Measurements from ENCODE around the gene AEBP2.
"Not testable (repeated sequence)": the region's sequence is repeated elsewhere in the genome, so short reads cannot be mapped to it uniquely, and the experiment has no call there.

AEBP2 gene

GRCh38 chr12:19421503-19422282 is 17.6 kb upstream of the AEBP2 start:
- no peak for DNase-seq (ENCODE audit: low spot score)

DNA sequence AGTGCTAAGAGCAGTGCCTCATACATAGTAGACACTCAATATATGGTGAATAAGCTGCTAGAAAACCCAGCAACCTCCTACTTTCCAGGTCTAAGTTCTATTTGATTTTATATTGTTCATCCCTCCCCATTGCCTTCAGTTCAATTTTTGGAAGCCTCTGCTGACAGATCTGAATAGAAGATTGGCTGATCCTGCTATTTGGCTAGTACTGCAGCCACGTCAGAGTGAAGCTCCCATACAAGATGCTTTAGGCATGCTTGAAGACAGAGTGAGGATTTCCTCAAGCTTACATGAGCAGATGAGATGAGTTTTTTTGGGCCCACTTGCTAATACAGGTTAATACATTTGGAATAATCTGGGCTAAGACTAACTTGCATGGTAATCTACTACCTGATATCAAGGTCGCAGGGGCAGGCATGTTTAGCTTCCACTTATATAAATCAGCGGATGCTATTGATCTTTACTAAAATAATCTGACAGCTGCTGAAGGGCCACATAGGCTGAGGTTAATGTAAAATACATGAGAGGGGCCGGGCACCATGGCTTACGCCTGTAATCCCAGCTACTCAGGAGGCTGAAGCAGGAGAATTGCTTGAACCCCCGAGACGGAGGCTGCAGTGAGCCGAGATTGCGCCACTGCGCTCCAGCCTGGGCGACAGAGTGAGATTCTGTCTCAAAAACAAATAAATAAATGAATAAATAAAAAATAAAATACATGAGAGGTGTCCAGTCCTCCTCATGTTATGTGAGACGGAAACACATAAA is 15.9 kb upstream of the AEBP2 start:
- DNase-seq (ENCODE audit: low spot score), result no peak

DNA sequence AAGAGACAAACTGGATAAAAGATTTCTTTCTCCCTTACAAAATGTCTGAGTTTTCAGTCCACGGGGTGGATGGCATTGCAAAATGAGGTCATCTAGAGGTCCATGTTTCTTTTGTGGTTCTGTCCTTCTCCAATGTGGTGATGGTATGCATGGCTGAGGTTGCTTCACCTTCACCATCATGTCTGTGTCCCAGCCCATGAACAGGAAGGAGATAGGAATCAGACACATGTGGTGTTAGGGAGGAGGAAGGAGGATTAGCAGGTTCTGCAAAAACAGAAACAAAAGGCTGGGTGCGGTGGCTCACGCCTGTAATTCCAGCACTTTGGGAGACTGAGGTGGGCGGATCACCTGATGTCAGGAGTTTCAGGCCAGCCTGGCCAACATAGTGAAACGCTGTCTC is 11.0 kb upstream of the AEBP2 start:
- no peak for DNase-seq (ENCODE audit: low spot score)

GRCh38 chr12:19429491-19429890 is 9.8 kb upstream of the AEBP2 start:
- not testable (repeated sequence) for DNase-seq (ENCODE audit: low spot score)

- no peak for DNase-seq (ENCODE audit: low spot score)
These were observed 8.3 kb upstream of the AEBP2 start for GRCh38 chr12:19430988-19431387.

DNA sequence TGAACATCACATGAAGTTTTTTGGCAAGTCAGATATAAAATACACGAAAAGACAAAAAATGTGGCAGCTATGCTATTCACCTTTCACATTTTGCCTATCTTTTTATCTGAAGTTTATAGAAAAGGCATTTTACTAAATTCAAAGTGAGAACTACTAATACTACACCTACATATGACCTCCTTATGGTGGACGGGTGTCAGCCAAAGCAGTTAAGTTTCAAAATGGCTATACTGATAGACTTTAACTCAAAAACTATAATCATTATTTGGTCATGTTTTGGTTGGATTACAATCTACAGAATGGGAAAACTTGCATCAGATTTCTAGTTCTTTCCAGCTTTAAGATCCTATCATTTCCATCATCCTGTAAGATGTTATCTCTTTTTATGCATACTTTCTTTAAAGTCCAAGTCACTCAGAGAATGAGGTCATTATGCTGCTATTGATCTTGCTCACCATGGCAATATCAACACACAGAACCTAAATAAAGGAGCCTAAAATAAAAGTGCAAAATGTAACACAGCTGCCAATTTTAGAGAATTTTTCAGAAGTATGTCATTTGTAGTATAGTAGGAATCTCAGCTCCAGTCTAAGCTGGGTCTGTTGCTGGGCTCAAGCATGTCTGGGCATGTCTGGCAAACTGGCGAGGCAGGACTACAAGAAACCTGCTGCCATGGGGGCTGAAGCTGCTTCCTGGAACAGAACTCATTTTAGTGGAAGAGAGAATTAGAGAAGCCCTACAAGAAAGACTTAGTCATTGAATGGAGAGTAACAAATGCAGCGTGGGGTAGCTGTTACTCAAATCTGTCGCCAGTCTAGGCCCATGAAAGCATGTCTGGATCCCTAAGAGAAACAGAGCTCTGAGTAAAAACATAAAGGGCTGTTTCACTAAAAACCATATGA is 7.6 kb upstream of the AEBP2 start:
- DNase-seq (ENCODE audit: low spot score), result peak; percentile 84

DNA sequence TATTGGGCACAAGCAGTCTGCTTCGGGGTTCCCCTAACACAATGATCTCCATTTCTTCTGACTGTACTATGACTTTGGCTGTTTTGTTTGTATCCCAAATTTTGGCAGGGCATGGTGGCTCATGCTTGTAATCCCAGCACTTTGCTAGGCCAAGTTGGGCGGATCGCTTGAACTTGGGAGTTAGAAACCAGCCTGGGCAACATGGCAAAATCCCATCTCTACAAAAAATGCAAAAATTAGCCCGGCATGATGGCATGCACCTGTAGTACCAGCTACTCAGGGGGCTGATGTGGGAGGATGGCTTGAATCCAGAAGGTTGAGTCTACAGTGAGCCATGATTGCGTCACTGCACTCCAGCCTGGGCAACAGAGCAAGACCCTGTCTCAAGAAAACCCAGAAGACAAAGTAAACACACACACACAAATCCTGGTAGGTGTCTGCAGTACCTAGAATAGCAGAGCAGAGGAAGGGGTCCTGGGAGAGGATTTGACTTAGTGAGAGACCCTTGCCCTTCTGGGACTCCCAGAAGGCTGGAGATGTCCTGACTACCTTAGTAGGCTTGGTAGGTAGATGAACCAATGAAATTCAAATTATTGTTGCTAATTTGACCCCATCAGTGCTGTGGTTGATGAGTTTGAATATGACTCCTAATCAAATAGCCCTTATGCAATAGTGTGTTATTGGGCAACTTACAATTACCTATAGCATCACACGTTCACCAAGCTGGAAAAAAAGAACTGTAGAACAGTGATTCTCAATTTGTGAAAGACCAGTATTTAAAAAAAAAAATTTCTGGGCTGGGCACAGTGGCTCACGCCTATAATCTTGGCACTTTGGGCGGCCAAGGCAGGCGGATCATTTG is 6.8 kb upstream of the AEBP2 start:
- no peak for DNase-seq (ENCODE audit: low spot score)

GRCh38 chr12:19434538-19434937 is 4.8 kb upstream of the AEBP2 start:
- peak; percentile 41 for DNase-seq (ENCODE audit: low spot score)

DNA sequence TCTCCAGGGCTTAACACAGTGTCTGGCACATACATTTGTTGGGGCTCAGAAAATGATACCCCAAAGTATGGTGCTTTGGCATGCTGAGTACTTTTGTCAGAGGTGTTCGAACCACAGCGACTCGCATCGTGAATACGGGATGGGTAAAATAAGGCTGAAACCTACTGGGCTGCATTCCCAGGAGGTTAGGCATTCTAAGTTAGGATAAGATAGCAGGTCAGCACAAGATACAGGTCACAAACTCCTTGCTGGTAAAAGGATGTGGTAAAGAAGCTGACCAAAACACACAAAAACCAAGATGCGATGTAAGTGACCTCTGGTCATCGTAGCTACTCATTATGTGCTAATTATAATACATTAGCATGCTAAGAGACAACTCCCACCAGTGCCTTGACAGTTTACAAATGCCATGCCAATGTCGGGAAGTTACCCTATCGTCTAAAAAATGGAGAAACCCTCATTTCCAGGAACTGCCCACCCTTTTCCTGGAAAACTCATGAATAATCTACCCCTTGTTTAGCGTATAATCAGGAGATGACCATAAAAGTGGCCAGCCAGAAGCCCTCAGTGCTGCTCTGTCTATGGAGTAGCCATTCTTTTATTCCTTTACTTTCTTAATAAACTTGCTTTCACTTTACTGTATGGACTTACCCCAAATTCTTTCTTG is 3.3 kb upstream of the AEBP2 start:
- DNase-seq (ENCODE audit: low spot score), result no peak

DNA sequence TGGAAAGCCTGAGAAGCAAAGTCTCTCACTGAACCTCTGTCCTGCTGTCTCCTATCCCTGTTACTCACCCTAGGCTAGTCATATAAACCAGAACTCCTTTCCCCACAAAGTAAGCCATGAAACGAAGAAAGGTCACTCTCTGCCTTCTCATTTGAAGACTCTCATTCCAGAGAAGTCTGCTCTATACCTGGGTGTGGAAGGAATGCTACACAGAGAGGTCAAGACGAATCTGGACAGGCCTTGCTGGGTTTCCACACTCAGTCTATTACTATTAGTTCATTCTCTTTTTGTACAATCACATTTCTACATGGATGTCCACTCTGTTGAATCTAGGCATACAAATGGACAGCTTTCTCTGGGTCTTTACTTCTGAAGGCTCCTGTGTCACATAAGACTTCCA is 2.4 kb upstream of the AEBP2 start:
- no peak for DNase-seq (ENCODE audit: low spot score)

DNA sequence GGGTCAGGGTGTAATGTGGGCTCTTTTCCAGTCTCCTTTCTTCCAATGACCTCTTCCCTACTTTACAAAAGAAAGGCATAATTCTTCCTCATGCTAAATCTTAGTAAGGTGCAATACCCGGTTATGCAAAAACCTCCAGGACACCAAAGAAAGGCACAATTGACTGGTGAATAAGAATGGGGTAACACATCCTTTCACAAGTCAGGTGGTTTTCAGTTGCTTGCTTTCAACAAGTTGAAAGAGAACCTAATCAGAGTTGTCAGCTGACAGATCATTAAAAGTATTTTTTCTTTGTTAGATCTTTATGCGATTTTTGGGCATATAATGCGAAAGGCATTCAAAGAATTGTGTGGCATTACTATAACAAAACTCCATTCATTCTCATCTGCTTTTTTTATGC is 1.3 kb upstream of the AEBP2 start:
- no peak for DNase-seq (ENCODE audit: low spot score)

DNA sequence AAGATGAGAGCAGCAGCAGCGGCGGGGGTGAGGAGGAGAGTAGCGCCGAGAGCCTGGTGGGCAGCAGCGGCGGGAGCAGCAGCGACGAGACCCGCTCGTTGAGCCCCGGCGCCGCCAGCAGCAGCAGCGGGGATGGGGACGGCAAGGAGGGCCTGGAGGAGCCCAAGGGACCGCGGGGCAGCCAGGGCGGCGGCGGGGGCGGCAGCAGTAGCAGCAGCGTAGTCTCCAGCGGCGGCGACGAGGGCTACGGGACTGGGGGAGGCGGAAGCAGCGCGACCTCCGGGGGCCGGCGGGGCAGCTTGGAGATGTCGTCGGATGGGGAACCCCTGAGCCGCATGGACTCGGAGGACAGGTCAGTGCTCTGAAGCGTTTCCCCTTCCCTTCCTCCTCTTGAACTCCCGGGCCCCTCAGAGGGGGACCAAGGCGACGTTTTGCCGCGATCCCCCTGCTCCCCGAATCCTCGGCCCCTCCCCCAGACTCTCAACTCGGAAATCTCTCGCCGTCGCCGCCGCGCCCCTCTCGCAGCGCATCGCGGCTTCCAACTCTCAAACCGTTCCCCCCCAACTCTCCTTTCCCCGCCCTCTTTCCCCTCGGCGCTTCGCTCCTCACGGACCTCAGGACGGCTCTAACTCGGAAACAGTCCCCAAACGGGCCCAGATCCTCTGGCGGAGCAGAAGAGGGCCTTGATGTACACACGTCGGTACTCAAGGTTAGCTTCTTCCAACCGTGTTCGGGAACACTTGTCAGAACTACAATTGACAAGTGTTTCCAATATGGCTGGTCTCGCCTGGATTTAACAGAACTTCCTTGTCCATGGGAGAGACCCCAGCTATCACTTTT is 947 bp downstream of the AEBP2 start:
- DNase-seq (ENCODE audit: low spot score), result peak; percentile 55

GRCh38 chr12:19440916-19441315 is 1.6 kb downstream of the AEBP2 start:
- DNase-seq (ENCODE audit: low spot score), result no peak

DNA sequence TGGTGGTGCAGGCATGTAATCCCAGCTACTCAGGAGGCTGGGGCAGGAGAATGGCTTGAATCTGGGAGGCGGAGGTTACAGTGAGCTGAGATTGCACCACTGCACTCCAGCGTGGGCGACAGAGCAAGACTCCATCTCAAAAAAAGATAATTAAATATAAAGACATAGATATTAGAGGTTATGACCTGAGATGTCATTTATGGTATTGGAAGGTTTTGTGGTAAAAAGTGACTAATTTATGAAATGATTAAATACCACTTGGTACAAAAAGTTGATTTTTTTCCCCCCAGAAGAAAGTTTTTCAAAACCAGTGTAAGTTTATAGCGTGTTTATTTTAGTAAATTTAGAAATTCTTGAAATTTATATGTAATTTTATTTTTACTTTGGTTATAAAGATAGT is 4.3 kb downstream of the AEBP2 start:
- DNase-seq (ENCODE audit: low spot score), result no peak

DNA sequence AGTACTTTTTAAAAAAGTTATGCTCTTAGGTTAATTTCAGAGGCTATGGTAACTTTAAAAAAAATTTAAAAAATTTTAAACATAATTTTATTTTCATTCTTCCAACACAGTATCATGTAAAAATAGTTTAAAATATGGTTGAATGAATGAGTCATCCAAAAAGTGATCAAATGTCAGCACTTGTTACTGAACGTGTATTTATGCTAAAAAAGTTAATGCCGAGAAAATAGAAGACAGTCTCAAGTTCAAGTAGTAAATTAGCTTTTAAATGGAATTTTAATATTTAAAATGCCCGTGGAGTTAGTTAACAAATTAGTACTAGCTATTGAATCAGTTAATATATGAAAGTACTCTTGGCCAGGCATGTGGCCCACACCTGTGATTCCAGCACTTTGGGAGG is 4.8 kb downstream of the AEBP2 start:
- DNase-seq (ENCODE audit: low spot score), result no peak

DNA sequence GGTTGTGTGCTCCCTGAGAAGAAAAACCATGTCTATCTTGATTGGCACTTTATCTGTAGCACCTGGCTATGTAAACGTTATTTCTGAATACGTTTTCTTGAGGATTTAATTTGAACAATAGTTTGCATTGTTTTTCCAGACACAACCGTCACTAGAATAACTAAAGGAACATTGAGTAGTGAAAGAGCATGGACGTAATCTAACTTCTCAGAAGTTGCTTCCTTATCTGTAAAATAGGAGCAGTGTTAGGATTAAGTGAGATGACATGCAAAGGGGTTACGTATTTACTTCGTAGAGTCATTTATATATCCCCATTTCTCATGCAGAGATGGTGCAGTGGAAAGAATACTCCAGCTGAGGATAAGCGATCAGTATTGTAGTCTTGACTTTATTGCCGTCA is 8.1 kb downstream of the AEBP2 start:
- no peak for DNase-seq (ENCODE audit: low spot score)

DNA sequence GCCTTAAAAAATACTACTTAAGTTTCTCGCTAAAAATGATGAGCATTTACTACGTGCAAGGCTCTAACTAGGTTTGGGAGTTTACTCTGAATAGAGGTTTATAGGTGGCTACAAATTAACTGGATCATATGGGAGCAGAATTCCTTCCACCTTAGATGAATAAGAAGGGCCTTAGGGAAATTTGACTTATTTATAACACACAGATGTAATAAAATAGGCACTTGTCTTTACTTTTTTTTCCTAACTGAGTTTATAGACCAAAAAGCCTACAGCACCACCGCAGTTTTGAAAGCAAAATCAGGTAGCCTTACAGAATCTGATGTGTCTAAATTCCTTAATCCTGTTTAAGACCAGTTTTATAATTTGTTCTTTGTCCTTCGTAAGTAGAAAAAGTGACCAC is 10.5 kb downstream of the AEBP2 start:
- no peak for DNase-seq (ENCODE audit: low spot score)

DNA sequence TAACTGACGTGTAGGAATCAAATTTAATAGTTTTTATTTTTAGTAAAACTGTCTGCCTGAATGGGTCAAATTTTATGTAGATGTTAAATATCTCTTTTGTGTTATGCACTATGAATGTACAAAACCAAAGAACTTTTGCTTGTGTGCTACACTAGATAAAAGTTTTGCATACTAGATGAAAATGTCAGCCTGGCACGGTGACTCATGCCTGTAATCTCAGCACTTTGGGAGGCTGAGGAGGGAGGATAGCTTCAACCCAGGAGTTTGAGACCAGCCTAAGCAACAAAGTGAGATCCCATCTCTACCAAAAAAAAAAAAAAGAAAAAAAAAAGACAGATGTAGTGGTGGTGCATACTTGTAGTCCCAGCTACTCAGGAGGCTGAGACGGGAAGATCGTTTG is 11.1 kb downstream of the AEBP2 start:
- no peak for DNase-seq (ENCODE audit: low spot score)

- no peak for DNase-seq (ENCODE audit: low spot score)
These were observed 11.9 kb downstream of the AEBP2 start for GRCh38 chr12:19451196-19451595.

- DNase-seq (ENCODE audit: low spot score), result no peak
These were observed 14.7 kb downstream of the AEBP2 start for GRCh38 chr12:19453961-19454360.

Data from activated CD4-positive, alpha-beta T cell treated with anti-CD3 and anti-CD28 coated beads, Interleukin-2, Interleukin-4, amounts not matched to agents 100 ng/mL and 50 ng/mL, durations not matched to agents 16 hours and 8 hours (primary cell).